IMR-90 (cell line): ENCODE results near the gene MLXIPL. TPM values are rescaled to one million over a fixed set of nuclear protein-coding genes. Genes with fewer than 3 reads are reported as not detected.
A peak's percentile ranks its signal among the peaks of the same experiment; 100 is the strongest.

Source experiments
- ATAC-seq: fragments of 200-7000 bp; cut with Tn5 transposase; 2 replicates; pipeline ENCODE4 v1.9.1; 2020; ENCODE audit warnings: low read depth, mild to moderate bottlenecking, moderate library complexity
- BruUV-seq: library from RNA; stranded (reverse); fragments of 400-500 nt; replicated peaks from 2 replicates; lab custom pipeline; 2021; lab: Mats Ljungman, UMichigan
- CTCF ChIA-PET: fragments of 300-600 bp; formaldehyde crosslinking; extraction: SDS; loops from one replicate; lab custom pipeline; 2021; ENCODE audit warnings: antibody characterized with exemption; lab: Yijun Ruan, JAX
- POLR2A ChIA-PET: fragments of 300-600 bp; sonication (Branson Sonifier 250); formaldehyde crosslinking; loops from one replicate; lab custom pipeline; 2022; ENCODE audit warnings: antibody characterized with exemption; ENCODE audit not compliant: unreplicated experiment; lab: Charles Lee
- DNase-seq: peaks from one replicate; pipeline ENCODE4 v3.0.0; 2013
- H2AFZ ChIP-seq: replicated peaks from 2 replicates; pipeline ENCODE3; 2013; ENCODE audit warnings: low read length, mild to moderate bottlenecking; ENCODE audit not compliant: poor library complexity
- H2AK5ac ChIP-seq: 2 replicates; pipeline ENCODE4 v1.6.1; 2013; ENCODE audit warnings: low read depth, low read length, inconsistent platforms
- H2AK9ac ChIP-seq: replicated peaks from 2 replicates; pipeline ENCODE3; 2013; ENCODE audit warnings: mild to moderate bottlenecking, low read depth, low read length, moderate library complexity; ENCODE audit not compliant: poor library complexity
- H2BK120ac ChIP-seq: 2 replicates; pipeline ENCODE4 v1.6.1; 2013; ENCODE audit warnings: low read depth, low read length, inconsistent platforms
- H2BK15ac ChIP-seq: 3 replicates; pipeline ENCODE4 v1.6.1; 2013; ENCODE audit warnings: low read depth, low read length, inconsistent platforms
- H2BK20ac ChIP-seq: 2 replicates; pipeline ENCODE4 v1.6.1; 2013; ENCODE audit warnings: low read depth, mild to moderate bottlenecking, inconsistent platforms, low read length, moderate library complexity
- H2BK5ac ChIP-seq: 2 replicates; pipeline ENCODE4 v1.6.1; 2013; ENCODE audit warnings: mild to moderate bottlenecking, low read depth, low read length, inconsistent platforms; ENCODE audit not compliant: poor library complexity, severe bottlenecking
- H3K14ac ChIP-seq: replicated peaks from 2 replicates; pipeline ENCODE4 v1.6.1; 2013; ENCODE audit warnings: low read depth, low read length, inconsistent platforms
- H3K18ac ChIP-seq: 2 replicates; pipeline ENCODE4 v1.6.1; 2013; ENCODE audit warnings: low read depth, low read length, control low read depth
- H3K23ac ChIP-seq: 2 replicates; pipeline ENCODE4 v1.6.1; 2013; ENCODE audit warnings: low read depth, low read length, inconsistent platforms
- H3K27ac ChIP-seq: 2 replicates; pipeline ENCODE4 v1.5.1; 2013; ENCODE audit warnings: mild to moderate bottlenecking, control low read depth, low read length; ENCODE audit not compliant: insufficient read depth
- H3K27me3 ChIP-seq: 2 replicates; pipeline ENCODE4 v1.6.1; 2013; ENCODE audit warnings: low read length; ENCODE audit not compliant: control insufficient read depth, insufficient read depth
- H3K36me3 ChIP-seq: 2 replicates; pipeline ENCODE4 v1.6.1; 2013; ENCODE audit warnings: low read length, mixed read lengths; ENCODE audit not compliant: control insufficient read depth, insufficient read depth
- H3K4ac ChIP-seq: 2 replicates; pipeline ENCODE4 v1.6.1; 2013; ENCODE audit warnings: low read depth, low read length, inconsistent platforms
- H3K4me1 ChIP-seq: 2 replicates; pipeline ENCODE4 v1.6.1; 2013; ENCODE audit warnings: low read length, mixed read lengths; ENCODE audit not compliant: control insufficient read depth, insufficient read depth
- H3K4me2 ChIP-seq: 2 replicates; pipeline ENCODE4 v1.6.1; 2013; ENCODE audit warnings: low read depth, mild to moderate bottlenecking, control low read depth, low read length, moderate library complexity
- H3K4me3 ChIP-seq: 2 replicates; pipeline ENCODE4 v1.5.1; 2013; ENCODE audit warnings: low read depth, mild to moderate bottlenecking, control low read depth, low read length, moderate library complexity; ENCODE audit not compliant: insufficient read depth
- H3K56ac ChIP-seq: 2 replicates; pipeline ENCODE4 v1.6.1; 2013; ENCODE audit warnings: low read length, inconsistent platforms; ENCODE audit not compliant: insufficient read depth; ENCODE audit errors: extremely low read depth
- H3K79me1 ChIP-seq, 2 experiments: 2 replicates each; pipeline ENCODE4 v1.6.1; 2013; ENCODE audit warnings: low read length in 2 of 2, inconsistent platforms in 1 of 2, low read depth in 1 of 2
- H3K9ac ChIP-seq: 2 replicates; pipeline ENCODE4 v1.6.1; 2013; ENCODE audit warnings: low read depth, low read length, control low read depth
- H3K9me1 ChIP-seq: 2 replicates; pipeline ENCODE4 v1.6.1; 2013; ENCODE audit warnings: low read length, inconsistent platforms; ENCODE audit not compliant: insufficient read depth
- H3K9me3 ChIP-seq: 2 replicates; pipeline ENCODE4 v1.6.1; 2013; ENCODE audit warnings: low read length; ENCODE audit not compliant: control insufficient read depth, insufficient read depth
- H4K20me1 ChIP-seq: 2 replicates; pipeline ENCODE4 v1.6.1; 2013; ENCODE audit warnings: low read length, inconsistent platforms; ENCODE audit not compliant: insufficient read depth
- H4K5ac ChIP-seq: 2 replicates; pipeline ENCODE4 v1.6.1; 2013; ENCODE audit warnings: mild to moderate bottlenecking, low read depth, low read length, control low read depth
- H4K8ac ChIP-seq, 2 experiments: 2 replicates each; pipeline ENCODE4 v1.6.1; 2013; ENCODE audit warnings: low read depth in 2 of 2, low read length in 2 of 2, control low read depth in 1 of 2, inconsistent platforms in 1 of 2
- H4K91ac ChIP-seq: 2 replicates; pipeline ENCODE4 v1.6.1; 2013; ENCODE audit warnings: low read depth, low read length, inconsistent platforms; ENCODE audit not compliant: insufficient read depth
- CEBPB ChIP-seq: IDR thresholded peaks from 2 replicates; pipeline ENCODE4 v1.6.1; 2012; ENCODE audit warnings: low read depth, low read length, improper control_type of control experiment
- ELK1 ChIP-seq: fragments of 150-350 bp; IDR thresholded peaks from 2 replicates; pipeline ENCODE4 v1.6.1; 2016; ENCODE audit warnings: low read depth, mild to moderate bottlenecking, low read length, moderate library complexity, borderline replicate concordance
- MAFK ChIP-seq: IDR thresholded peaks from 2 replicates; pipeline ENCODE4 v1.6.1; 2012; ENCODE audit warnings: low read depth, low read length, improper control_type of control experiment
- MXI1 ChIP-seq: IDR thresholded peaks from 2 replicates; pipeline ENCODE4 v1.6.1; 2012; ENCODE audit warnings: low read depth, mild to moderate bottlenecking, low read length, moderate library complexity, borderline replicate concordance
- NFE2L2 ChIP-seq: fragments of 150-350 bp; IDR thresholded peaks from 2 replicates; pipeline ENCODE4 v1.6.1; 2016; ENCODE audit warnings: low read depth, mild to moderate bottlenecking, low read length
- RAD21 ChIP-seq: IDR thresholded peaks from 2 replicates; pipeline ENCODE4 v1.6.1; 2012; ENCODE audit warnings: low read length, improper control_type of control experiment
- RCOR1 ChIP-seq: IDR thresholded peaks from 2 replicates; pipeline ENCODE4 v1.6.1; 2012; ENCODE audit warnings: mild to moderate bottlenecking, low read length, improper control_type of control experiment; ENCODE audit not compliant: insufficient replicate concordance
- SMC3 ChIP-seq: fragments of 150-350 bp; IDR thresholded peaks from 2 replicates; pipeline ENCODE4 v1.6.1; 2016; ENCODE audit warnings: low read depth, mild to moderate bottlenecking, antibody characterized with exemption, low read length, moderate library complexity
- WGBS, 2 experiments: methylation state at CpG; one replicate each; pipeline versions ENCODE4 v1.1.5 to v1.1.7; 2013; ENCODE audit warnings: missing lambda C conversion rate in 2 of 2; ENCODE audit not compliant: insufficient read length in 1 of 2; ENCODE audit errors: extremely low coverage in 2 of 2; 5-methylcytosine and 5-hydroxymethylcytosine counted together
- dilution Hi-C: fragments of 300-500 bp; cut with HindIII; formaldehyde crosslinking; loops from one replicate; pipeline ENCODE4 v1.14.3; 2018; ENCODE audit warnings: low sequenced_read_pairs; ENCODE audit not compliant: unreplicated experiment
- in situ Hi-C: fragments of 300-500 bp; cut with MboI; formaldehyde crosslinking; loops from 3 replicates; pipeline ENCODE4 v1.14.3; 2019; ENCODE audit warnings: low sequenced_read_pairs, inconsistent platforms, mixed read lengths
- intact Hi-C: fragments of 100-400 bp; cut with micrococcal nuclease; formaldehyde crosslinking; loops from 2 replicates; pipeline ENCODE4 v1.10.0; 2022
- polyA plus RNA-seq, 3 experiments: library from polyadenylated mRNA; depleted of rRNA; stranded (reverse); fragments of >200 nt; gene quantifications; 2 replicates each; pipeline ENCODE4 v1.2.3, GENCODE V29; 2012; ENCODE audit warnings: low replicate concordance in 1 of 3
- total RNA-seq: library from RNA; depleted of rRNA; stranded (reverse); fragments of >200 nt; gene quantifications from 2 replicates; pipeline ENCODE4 v1.2.3, GENCODE V29; 2012
- TF ChIP-seq, protein P1 (sequence below): conservative IDR thresholded peaks from 2 replicates; pipeline ENCODE4 v1.5.1; 2012; ENCODE audit warnings: mild to moderate bottlenecking, low read depth, low read length, improper control_type of control experiment
- TF ChIP-seq, protein P2 (sequence below): fragments of 150-350 bp; IDR thresholded peaks from 2 replicates; pipeline ENCODE4 v1.6.1; 2017; ENCODE audit warnings: mild to moderate bottlenecking, antibody characterized with exemption, low read length, low read depth

Gene MLXIPL
- total and polyA plus RNA-seq, 2 of the 4 experiments (the other 2 are of a cell fraction): not detected

DNA sequence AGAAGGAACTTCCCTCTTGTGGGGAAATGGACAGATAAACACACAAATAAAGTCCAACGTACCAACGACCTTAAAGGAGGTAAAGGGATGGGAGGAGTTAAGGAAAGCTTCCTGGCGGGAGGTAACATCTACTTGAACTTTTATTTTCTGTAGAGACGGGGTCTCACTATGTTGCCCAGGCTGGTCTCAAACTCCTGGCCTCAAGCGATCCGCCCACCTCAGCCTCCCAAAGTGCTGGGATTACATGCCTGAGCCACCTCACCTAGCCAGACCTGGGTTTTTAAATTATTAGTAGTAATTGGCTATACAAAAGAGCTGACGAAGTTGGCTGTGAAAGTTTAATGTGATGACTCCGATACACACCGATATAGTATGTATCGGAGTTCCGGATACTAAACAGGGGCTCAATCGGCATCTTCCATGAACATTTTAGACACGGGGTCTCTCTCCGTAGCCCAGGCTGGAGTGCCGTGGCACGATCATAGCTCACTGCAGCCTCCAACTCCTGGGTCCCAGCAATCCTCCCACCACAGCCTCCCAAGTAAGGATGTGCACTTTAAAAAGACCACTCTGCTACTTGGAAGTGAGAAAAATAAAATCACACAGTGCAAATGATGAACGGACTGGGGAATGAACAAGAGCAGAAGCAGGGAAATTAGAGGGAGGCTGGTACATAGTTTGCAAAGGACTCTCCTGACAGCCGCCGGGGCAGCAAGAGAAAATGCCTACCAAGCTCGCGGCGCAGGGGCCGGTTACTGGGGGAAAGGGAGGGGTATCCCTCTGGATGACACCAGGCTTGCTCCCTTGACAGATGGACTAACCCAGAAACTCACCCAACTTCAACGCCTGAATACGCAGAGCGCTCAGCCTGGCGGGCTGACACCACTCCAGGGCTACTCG, 67.9 kb downstream of the MLXIPL start (continued):
- TF ChIP-seq ELK1: no peak

GRCh38 chr7:73555411-73555982, 68.8 kb downstream of the MLXIPL start:
- H2AK5ac ChIP-seq: no peak overlapping the region
- CTCF ChIA-PET: no interaction called here
- H2BK20ac ChIP-seq: no peak overlapping the region
- 80% methylated on average over 1 of the region's 6 CpGs; no CpG with 5 or more reads in 1 of the 2 experiments for WGBS, 2 experiments
- no peak overlapping the region for H3K9ac ChIP-seq
- DNase-seq (no peak), ATAC-seq (no peak)
- H3K9me1 ChIP-seq: peaks cover 13% of the 10 kb centered on the region
- no peaks in the 10 kb centered on the region for H3K9me3 ChIP-seq
- no peak overlapping the region for H2BK15ac ChIP-seq
- peak overlapping the region; percentile 31 for H2AK9ac ChIP-seq
- TF ChIP-seq, protein P1, sequence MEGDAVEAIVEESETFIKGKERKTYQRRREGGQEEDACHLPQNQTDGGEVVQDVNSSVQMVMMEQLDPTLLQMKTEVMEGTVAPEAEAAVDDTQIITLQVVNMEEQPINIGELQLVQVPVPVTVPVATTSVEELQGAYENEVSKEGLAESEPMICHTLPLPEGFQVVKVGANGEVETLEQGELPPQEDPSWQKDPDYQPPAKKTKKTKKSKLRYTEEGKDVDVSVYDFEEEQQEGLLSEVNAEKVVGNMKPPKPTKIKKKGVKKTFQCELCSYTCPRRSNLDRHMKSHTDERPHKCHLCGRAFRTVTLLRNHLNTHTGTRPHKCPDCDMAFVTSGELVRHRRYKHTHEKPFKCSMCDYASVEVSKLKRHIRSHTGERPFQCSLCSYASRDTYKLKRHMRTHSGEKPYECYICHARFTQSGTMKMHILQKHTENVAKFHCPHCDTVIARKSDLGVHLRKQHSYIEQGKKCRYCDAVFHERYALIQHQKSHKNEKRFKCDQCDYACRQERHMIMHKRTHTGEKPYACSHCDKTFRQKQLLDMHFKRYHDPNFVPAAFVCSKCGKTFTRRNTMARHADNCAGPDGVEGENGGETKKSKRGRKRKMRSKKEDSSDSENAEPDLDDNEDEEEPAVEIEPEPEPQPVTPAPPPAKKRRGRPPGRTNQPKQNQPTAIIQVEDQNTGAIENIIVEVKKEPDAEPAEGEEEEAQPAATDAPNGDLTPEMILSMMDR: no peak
- TF ChIP-seq MXI1 (no peak), RCOR1 (no peak), SMC3 (no peak), MAFK (no peak), RAD21 (no peak), CEBPB (no peak), NFE2L2 (no peak)
- TF ChIP-seq, protein P2, sequence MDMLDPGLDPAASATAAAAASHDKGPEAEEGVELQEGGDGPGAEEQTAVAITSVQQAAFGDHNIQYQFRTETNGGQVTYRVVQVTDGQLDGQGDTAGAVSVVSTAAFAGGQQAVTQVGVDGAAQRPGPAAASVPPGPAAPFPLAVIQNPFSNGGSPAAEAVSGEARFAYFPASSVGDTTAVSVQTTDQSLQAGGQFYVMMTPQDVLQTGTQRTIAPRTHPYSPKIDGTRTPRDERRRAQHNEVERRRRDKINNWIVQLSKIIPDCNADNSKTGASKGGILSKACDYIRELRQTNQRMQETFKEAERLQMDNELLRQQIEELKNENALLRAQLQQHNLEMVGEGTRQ: no peak
- H3K27ac ChIP-seq: no peak overlapping the region
- H3K27me3 ChIP-seq: no peaks in the 10 kb centered on the region
- POLR2A ChIA-PET: no interaction called here
- H3K4me3 ChIP-seq: no peak overlapping the region
- dilution Hi-C loops (no loop called here), intact Hi-C loops (no loop called here), in situ Hi-C loops (no loop called here)
- no peak overlapping the region for H3K56ac ChIP-seq
- H3K4ac ChIP-seq: no peak overlapping the region
- no peak overlapping the region for H4K5ac ChIP-seq
- no TSS peak for BruUV-seq
- H3K14ac ChIP-seq: no peak overlapping the region
- H2AFZ ChIP-seq: no peak overlapping the region
- peaks cover 15 to 52% of the 10 kb centered on the region in 2 experiments for H3K79me1 ChIP-seq
- H4K8ac ChIP-seq: no peak overlapping the region
- H3K4me2 ChIP-seq: no peak overlapping the region
- no peak overlapping the region for H2BK5ac ChIP-seq
- peaks cover 35% of the 10 kb centered on the region for H4K20me1 ChIP-seq
- H3K4me1 ChIP-seq: peaks cover 12% of the 10 kb centered on the region
- no peak overlapping the region for H3K23ac ChIP-seq
- H2BK120ac ChIP-seq: no peak overlapping the region
- H3K18ac ChIP-seq: no peak overlapping the region
- peaks cover 12% of the 10 kb centered on the region for H3K36me3 ChIP-seq
- H4K91ac ChIP-seq: no peak overlapping the region
